Endometrium (tissue), 2 donors: ENCODE results near the gene NEB.
"Not testable (repeated sequence)": the region's sequence is repeated elsewhere in the genome, so short reads cannot be mapped to it uniquely, and the experiment has no call there.

Source experiments
- FAIRE-seq: peaks from 2 replicates; lab custom pipeline; 2012; peaks lifted over from hg19 to GRCh38; lab: Jason Lieb, UNC
- donor health status: control.
- donor health status: control.

Gene NEB

GRCh38 chr2:151607459-151608424, 126.5 kb downstream of the NEB start:
- FAIRE-seq: not testable (repeated sequence)

- FAIRE-seq: not testable (repeated sequence)
Observed at GRCh38 chr2:151603530-151603929, 130.7 kb downstream of the NEB start.

- not testable (repeated sequence) for FAIRE-seq
Observed at GRCh38 chr2:151602402-151602801, 131.9 kb downstream of the NEB start.

GRCh38 chr2:151601803-151602202, 132.5 kb downstream of the NEB start:
- FAIRE-seq: not testable (repeated sequence)

GRCh38 chr2:151596903-151597608, 137.2 kb downstream of the NEB start:
- not testable (repeated sequence) for FAIRE-seq

- not testable (repeated sequence) for FAIRE-seq
Observed at GRCh38 chr2:151591908-151592255, 142.4 kb downstream of the NEB start.

- FAIRE-seq: not testable (repeated sequence)
Observed at GRCh38 chr2:151591250-151591907, 142.9 kb downstream of the NEB start.

- FAIRE-seq: not testable (repeated sequence)
Observed at GRCh38 chr2:151581300-151581699, 153.0 kb downstream of the NEB start.

- not testable (repeated sequence) for FAIRE-seq
Observed at GRCh38 chr2:151580697-151581096, 153.6 kb downstream of the NEB start.

- no peak for FAIRE-seq
Observed at GRCh38 chr2:151577116-151577515, 157.2 kb downstream of the NEB start.

- FAIRE-seq: no peak
Observed at GRCh38 chr2:151576080-151576479, 158.2 kb downstream of the NEB start.

GRCh38 chr2:151575338-151575737, 158.9 kb downstream of the NEB start:
- FAIRE-seq: no peak

- no peak for FAIRE-seq
Observed at GRCh38 chr2:151570191-151570590, 164.1 kb downstream of the NEB start.

- no peak for FAIRE-seq
Observed at GRCh38 chr2:151569167-151569566, 165.1 kb downstream of the NEB start.

GRCh38 chr2:151568501-151568900, 165.8 kb downstream of the NEB start:
- no peak for FAIRE-seq

GRCh38 chr2:151567006-151567405, 167.3 kb downstream of the NEB start:
- FAIRE-seq: no peak

GRCh38 chr2:151562398-151562797, 171.9 kb downstream of the NEB start:
- no peak for FAIRE-seq

GRCh38 chr2:151560289-151560688, 174.0 kb downstream of the NEB start:
- no peak for FAIRE-seq

- not testable (repeated sequence) for FAIRE-seq
Observed at GRCh38 chr2:151559431-151559830, 174.8 kb downstream of the NEB start.

- FAIRE-seq: not testable (repeated sequence)
Observed at GRCh38 chr2:151557883-151558282, 176.4 kb downstream of the NEB start.

- FAIRE-seq: no peak
Observed at GRCh38 chr2:151556121-151556520, 178.2 kb downstream of the NEB start.

GRCh38 chr2:151552287-151552686, 182.0 kb downstream of the NEB start:
- FAIRE-seq: no peak

- no peak for FAIRE-seq
Observed at GRCh38 chr2:151551556-151551955, 182.7 kb downstream of the NEB start.
